Smooth muscle cell (in vitro differentiated cells): ENCODE measurements around the gene KCTD16. TPM values are rescaled to one million over a fixed set of nuclear protein-coding genes. Genes with fewer than 3 reads are reported as not detected.
A peak's percentile ranks its signal among the peaks of the same experiment; 100 is the strongest.

Source experiments
- DNase-seq: peaks from one replicate; lab custom pipeline; 2025; ENCODE audit not compliant: unreplicated experiment; lab: John Stamatoyannopoulos, UW
- H2AFZ ChIP-seq: fragments of 200-600 bp; sonication (generic); 2 replicates; pipeline ENCODE4 v1.6.0; 2016; ENCODE audit warnings: antibody characterized with exemption, low read depth, mild to moderate bottlenecking
- H3F3A ChIP-seq: fragments of 200-600 bp; sonication (generic); 2 replicates; pipeline ENCODE4 v1.6.0; 2017; ENCODE audit warnings: antibody characterized with exemption, low read depth
- H3K27ac ChIP-seq: fragments of 200-600 bp; sonication (generic); 2 replicates; pipeline ENCODE4 v1.5.1; 2016; ENCODE audit warnings: low read depth, mild to moderate bottlenecking
- H3K27me3 ChIP-seq: fragments of 200-600 bp; sonication (generic); 2 replicates; pipeline ENCODE4 v1.6.1; 2016; ENCODE audit warnings: low read depth, mild to moderate bottlenecking
- H3K36me3 ChIP-seq: fragments of 200-600 bp; sonication (generic); 2 replicates; pipeline ENCODE4 v1.5.1; 2016; ENCODE audit warnings: low read depth
- H3K4me1 ChIP-seq: fragments of 200-600 bp; sonication (generic); 2 replicates; pipeline ENCODE4 v1.5.1; 2016; ENCODE audit warnings: low read depth
- H3K4me2 ChIP-seq: fragments of 200-600 bp; sonication (generic); 2 replicates; pipeline ENCODE4 v1.6.0; 2016; ENCODE audit warnings: mild to moderate bottlenecking
- H3K4me3 ChIP-seq: fragments of 200-600 bp; sonication (generic); 2 replicates; pipeline ENCODE4 v1.5.1; 2016; ENCODE audit warnings: mild to moderate bottlenecking
- H3K79me2 ChIP-seq: fragments of 200-600 bp; sonication (generic); 2 replicates; pipeline ENCODE4 v1.6.0; 2016; ENCODE audit warnings: low read depth, mild to moderate bottlenecking
- H3K9ac ChIP-seq: fragments of 200-600 bp; sonication (generic); 2 replicates; pipeline ENCODE4 v1.6.0; 2016; ENCODE audit warnings: low read depth
- H3K9me3 ChIP-seq: fragments of 200-600 bp; sonication (generic); replicated peaks from 2 replicates; pipeline ENCODE4 v1.5.1; 2016; ENCODE audit warnings: low read depth
- H4K20me1 ChIP-seq: fragments of 200-600 bp; sonication (generic); 2 replicates; pipeline ENCODE4 v1.6.0; 2016; ENCODE audit warnings: low read depth
- WGBS: methylation state at CpG from one replicate; pipeline ENCODE4 v1.1.7; 2016; ENCODE audit warnings: low lambda C conversion rate; 5-methylcytosine and 5-hydroxymethylcytosine counted together
- polyA plus RNA-seq: library from polyadenylated mRNA; unstranded; fragments of >200 nt; fragmentation: Nextera tagmentation; extraction: Ambion mirVana; gene quantifications from 2 replicates; pipeline ENCODE4 v1.2.1, GENCODE V29; 2016
- total RNA-seq: library from RNA; depleted of rRNA; stranded (reverse); fragments of >200 nt; gene quantifications from 2 replicates; pipeline ENCODE4 v1.2.3, GENCODE V29; 2014
- TF ChIP-seq, protein P1 (sequence below): fragments of 200-600 bp; sonication (generic); IDR thresholded peaks from 2 replicates; pipeline ENCODE4 v1.5.1; 2017; ENCODE audit warnings: borderline replicate concordance, mild to moderate bottlenecking, antibody characterized with exemption; ENCODE audit not compliant: insufficient read depth, poor library complexity, severe bottlenecking

The KCTD16 gene
- total and polyA plus RNA-seq, 2 experiments from 2014 or later = 1.6 to 11.1 TPM

DNA sequence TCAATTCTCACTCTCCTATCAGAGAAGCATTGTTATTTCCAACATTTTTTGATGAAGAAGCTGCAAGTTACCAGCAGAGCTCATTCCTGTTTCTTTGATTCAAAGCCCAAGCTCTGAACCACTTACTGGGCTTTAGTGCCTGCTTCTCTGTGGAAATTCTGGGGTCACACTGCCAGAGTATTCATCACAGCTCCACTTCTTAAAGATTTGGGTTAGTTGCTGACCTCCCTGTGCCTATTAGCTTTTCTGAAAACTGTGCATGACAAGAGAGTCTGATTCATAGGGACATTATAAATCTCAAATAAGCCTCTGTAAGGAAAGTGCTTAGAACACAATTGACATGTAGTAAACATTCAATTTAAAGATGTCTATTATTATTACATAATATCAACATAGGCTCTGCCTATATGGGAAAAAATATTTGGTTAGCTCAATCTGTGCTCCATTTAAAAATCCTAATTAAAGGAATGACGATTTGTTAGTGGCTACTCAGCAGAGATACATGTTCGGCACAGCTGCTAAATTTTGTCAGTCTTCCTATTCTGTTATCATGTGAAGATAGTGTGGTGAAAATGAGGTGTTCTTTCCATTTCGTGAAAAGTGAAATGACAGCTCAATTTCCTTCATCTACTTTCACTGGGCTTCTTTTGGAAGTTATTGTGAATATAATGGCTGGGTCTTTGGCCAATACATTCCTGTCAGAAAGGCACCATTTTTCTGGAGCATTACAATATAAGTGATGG, 293.0 kb downstream of the KCTD16 start:
- 50% methylated on average over 3 of the region's 3 CpGs for WGBS

DNA sequence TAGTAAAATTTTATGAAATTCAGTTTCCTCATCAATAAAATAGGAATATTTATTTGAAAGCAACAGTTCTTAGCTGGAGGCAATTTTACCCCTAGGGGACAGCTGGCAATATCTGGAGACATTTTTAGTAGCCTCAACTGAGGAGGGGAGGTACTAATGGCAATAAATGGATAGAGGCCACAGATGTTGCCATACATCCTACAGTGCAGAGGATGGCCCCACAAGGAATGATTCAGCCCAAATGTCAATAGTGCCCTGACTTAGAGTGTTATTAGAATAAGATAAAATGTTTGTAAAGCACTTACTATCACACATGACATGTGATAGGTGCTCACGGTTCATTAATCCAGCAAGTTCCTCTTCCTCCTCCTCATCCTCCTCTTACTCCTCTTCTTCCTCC, 293.6 kb downstream of the KCTD16 start:
- H3K4me2 ChIP-seq = peak overlapping the region; percentile 34
- no peak overlapping the region for H3K9ac ChIP-seq
- H2AFZ ChIP-seq = no peak overlapping the region
- H3K79me2 ChIP-seq = no peaks in the 10 kb centered on the region
- no peak overlapping the region for H3K4me3 ChIP-seq
- TF ChIP-seq, protein P1, sequence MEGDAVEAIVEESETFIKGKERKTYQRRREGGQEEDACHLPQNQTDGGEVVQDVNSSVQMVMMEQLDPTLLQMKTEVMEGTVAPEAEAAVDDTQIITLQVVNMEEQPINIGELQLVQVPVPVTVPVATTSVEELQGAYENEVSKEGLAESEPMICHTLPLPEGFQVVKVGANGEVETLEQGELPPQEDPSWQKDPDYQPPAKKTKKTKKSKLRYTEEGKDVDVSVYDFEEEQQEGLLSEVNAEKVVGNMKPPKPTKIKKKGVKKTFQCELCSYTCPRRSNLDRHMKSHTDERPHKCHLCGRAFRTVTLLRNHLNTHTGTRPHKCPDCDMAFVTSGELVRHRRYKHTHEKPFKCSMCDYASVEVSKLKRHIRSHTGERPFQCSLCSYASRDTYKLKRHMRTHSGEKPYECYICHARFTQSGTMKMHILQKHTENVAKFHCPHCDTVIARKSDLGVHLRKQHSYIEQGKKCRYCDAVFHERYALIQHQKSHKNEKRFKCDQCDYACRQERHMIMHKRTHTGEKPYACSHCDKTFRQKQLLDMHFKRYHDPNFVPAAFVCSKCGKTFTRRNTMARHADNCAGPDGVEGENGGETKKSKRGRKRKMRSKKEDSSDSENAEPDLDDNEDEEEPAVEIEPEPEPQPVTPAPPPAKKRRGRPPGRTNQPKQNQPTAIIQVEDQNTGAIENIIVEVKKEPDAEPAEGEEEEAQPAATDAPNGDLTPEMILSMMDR = no peak
- H3K4me1 ChIP-seq = peaks cover 16% of the 10 kb centered on the region
- 72% methylated on average over 1 of the region's 1 CpG for WGBS
- no peaks in the 10 kb centered on the region for H3K36me3 ChIP-seq
- no peak for DNase-seq
- H3F3A ChIP-seq = peaks cover 14% of the 10 kb centered on the region
- H3K27me3 ChIP-seq = no peaks in the 10 kb centered on the region
- H4K20me1 ChIP-seq = no peaks in the 10 kb centered on the region
- no peaks in the 10 kb centered on the region for H3K9me3 ChIP-seq
- peak overlapping the region; percentile 2 for H3K27ac ChIP-seq

More for the DNA sequence above, 293.0 kb downstream of the KCTD16 start:
- H3K9me3 ChIP-seq = no peaks in the 10 kb centered on the region
- no peak overlapping the region for H3K9ac ChIP-seq
- H3K4me2 ChIP-seq = peak overlapping the region; percentile 34
- TF ChIP-seq, protein P1 = no peak
- peak overlapping the region; percentile 2 for H3K27ac ChIP-seq
- no peak overlapping the region for H3K4me3 ChIP-seq
- no peaks in the 10 kb centered on the region for H3K27me3 ChIP-seq
- H3F3A ChIP-seq = peaks cover 13% of the 10 kb centered on the region
- H3K36me3 ChIP-seq = no peaks in the 10 kb centered on the region
- no peak for DNase-seq
- H3K79me2 ChIP-seq = no peaks in the 10 kb centered on the region
- H4K20me1 ChIP-seq = no peaks in the 10 kb centered on the region
- H2AFZ ChIP-seq = no peak overlapping the region
- peaks cover 15% of the 10 kb centered on the region for H3K4me1 ChIP-seq

DNA sequence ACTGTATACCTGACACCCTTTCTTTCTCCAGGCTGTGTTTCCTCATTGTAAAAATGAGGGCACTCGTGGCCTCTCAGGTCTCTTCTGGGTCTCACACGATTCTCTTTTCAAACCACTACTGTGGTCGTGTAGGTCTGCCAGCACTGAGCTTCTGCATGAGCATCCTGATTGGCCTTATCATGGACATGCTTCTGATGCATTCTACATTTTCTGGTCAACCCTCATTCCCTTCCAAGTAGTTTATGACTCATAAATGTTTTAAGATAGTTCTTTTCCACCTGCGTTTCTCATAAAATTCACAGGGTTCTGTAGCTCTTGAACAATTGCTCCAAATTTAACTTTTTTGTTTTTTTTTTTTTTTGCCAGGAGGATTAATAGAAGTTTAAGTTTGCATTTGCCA, 294.8 kb downstream of the KCTD16 start:
- H3K9me3 ChIP-seq = no peaks in the 10 kb centered on the region
- 66% methylated on average over 4 of the region's 4 CpGs for WGBS
- TF ChIP-seq, protein P1 = no peak

DNA sequence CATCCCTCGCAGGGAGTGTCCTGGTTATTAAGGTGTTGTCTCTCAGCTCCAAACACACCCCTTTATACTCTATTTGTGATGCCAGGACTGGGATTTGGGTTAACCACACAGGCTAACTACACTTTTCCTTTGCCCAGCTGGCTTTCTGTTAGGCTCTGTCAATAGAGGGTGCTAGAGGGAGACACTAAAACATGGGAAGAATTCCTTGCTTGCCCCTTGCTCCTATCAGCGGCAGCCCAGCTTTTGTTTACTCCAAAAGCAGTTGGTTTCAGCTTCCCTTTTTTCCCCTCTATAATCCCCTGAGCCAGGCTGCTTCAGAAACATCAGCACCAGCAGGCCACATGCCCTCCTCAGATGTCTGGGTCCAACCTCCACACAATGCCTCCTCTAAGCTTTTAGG, 297.1 kb downstream of the KCTD16 start:
- Histone ChIP-seq H3K79me2 (peaks cover 4% of the 10 kb centered on the region), H3K4me2 (peak overlapping the region; percentile 61), H3K9ac (peak overlapping the region; percentile 63), H3K4me3 (no peak overlapping the region), H3F3A (peaks cover 28% of the 10 kb centered on the region), H3K9me3 (no peaks in the 10 kb centered on the region), H3K4me1 (peaks cover 26% of the 10 kb centered on the region), H3K27me3 (no peaks in the 10 kb centered on the region), H4K20me1 (no peaks in the 10 kb centered on the region), H3K27ac (peak overlapping the region; percentile 88), H3K36me3 (no peaks in the 10 kb centered on the region), H2AFZ (peak overlapping the region; percentile 62)
- no peak for DNase-seq
- 14% methylated on average over 2 of the region's 2 CpGs for WGBS
- TF ChIP-seq, protein P1 = peak; percentile 57

More for the DNA sequence above, 294.8 kb downstream of the KCTD16 start:
- H3K4me1 ChIP-seq = peaks cover 26% of the 10 kb centered on the region
- peaks cover 25% of the 10 kb centered on the region for H3F3A ChIP-seq
- H3K27ac ChIP-seq = no peak overlapping the region
- no peaks in the 10 kb centered on the region for H3K27me3 ChIP-seq
- H3K79me2 ChIP-seq = peaks cover 4% of the 10 kb centered on the region
- no peaks in the 10 kb centered on the region for H4K20me1 ChIP-seq
- no peak overlapping the region for H3K9ac ChIP-seq
- no peak overlapping the region for H3K4me3 ChIP-seq
- no peaks in the 10 kb centered on the region for H3K36me3 ChIP-seq
- H3K4me2 ChIP-seq = no peak overlapping the region
- DNase-seq = no peak
- H2AFZ ChIP-seq = no peak overlapping the region
